ENCODE results near the gene GLDN.

Gene GLDN

DNA sequence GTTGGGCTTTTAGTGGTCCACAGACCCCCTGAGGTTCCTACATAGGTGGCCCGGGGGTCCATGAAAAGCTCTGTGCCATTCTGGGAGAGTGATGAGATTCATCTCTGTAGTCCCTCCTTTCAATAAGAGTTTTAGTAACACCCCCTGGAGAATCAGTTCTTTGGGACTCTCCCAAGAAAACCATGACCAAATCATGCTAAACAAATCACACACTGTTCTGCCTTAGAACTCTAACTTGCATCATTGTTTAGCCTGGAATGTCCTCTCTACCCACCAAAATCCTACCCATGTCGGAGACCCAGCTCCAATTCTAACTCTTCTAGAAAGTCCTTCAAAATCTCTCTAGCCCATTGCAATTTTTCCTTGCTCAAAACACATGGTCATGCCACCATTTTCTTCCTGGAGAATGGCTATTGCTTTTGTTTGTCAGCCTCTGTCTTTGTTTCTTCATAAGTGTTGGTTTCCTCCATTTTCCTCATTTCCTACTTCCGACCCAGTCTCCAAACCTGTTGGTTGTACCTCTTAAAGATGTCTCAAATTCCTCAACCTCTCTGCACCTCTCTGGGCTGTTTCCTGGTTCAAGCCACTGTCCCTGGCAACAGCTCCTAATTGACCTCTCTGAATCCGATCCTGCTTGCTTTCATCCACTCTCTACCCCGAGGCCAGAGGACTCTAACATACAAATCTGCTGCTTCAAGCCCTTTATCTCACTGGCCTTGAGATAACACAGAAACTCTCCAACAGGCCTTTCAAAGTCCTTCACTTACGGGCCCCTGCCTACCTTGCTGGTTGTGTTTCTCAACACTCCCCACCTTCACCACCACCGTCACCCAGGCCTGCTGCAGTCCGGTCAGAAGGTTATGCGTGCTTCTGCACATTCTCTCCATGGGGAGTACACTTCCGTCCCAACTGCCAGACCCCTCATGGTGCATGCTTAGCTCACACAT is 26.8 kb upstream of the GLDN start:
- CTCF ChIA-PET = interaction anchor here (1.1 to 2.2 kb wide), 3 partner anchors 12 to 77 kb away, joined by 3 to 5 read pairs (median 3); no protein-coding TSS in a partner anchor
- TF ChIP-seq, protein P1, sequence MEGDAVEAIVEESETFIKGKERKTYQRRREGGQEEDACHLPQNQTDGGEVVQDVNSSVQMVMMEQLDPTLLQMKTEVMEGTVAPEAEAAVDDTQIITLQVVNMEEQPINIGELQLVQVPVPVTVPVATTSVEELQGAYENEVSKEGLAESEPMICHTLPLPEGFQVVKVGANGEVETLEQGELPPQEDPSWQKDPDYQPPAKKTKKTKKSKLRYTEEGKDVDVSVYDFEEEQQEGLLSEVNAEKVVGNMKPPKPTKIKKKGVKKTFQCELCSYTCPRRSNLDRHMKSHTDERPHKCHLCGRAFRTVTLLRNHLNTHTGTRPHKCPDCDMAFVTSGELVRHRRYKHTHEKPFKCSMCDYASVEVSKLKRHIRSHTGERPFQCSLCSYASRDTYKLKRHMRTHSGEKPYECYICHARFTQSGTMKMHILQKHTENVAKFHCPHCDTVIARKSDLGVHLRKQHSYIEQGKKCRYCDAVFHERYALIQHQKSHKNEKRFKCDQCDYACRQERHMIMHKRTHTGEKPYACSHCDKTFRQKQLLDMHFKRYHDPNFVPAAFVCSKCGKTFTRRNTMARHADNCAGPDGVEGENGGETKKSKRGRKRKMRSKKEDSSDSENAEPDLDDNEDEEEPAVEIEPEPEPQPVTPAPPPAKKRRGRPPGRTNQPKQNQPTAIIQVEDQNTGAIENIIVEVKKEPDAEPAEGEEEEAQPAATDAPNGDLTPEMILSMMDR (IDR thresholded peaks at IDR 0.05; ENCODE audit: control extremely low read depth, extremely low read depth, low read depth, missing control alignments) = no peak
- POLR2A ChIA-PET = no interaction called here
- no peak for DNase-seq (ENCODE audit: extremely low spot score)

DNA sequence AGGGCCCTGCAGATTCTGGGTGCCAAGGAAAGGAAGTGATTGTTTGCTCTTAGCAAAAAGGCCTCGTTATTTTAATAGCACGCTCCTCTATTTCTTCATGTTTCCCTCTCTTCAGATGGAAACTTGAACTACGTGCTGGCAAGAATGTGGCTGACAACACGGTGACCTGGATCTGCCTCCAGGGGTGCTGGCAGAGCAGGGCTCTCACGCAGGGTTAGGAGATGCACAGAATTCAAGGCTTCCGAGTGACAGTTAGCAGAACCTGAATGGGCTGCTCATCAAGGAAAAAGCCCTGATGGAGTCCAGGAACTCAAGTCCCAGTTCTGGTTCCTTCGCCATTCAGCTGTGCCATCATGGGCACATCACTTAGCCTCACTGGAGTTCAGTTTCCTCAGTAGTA is 25.7 kb upstream of the GLDN start:
- TF ChIP-seq, protein P1 (IDR thresholded peaks at IDR 0.05; ENCODE audit: control extremely low read depth, extremely low read depth, low read depth, missing control alignments) = no peak
- no peak for DNase-seq (ENCODE audit: extremely low spot score)
- ChIA-PET CTCF (no interaction called here), POLR2A (no interaction called here)

DNA sequence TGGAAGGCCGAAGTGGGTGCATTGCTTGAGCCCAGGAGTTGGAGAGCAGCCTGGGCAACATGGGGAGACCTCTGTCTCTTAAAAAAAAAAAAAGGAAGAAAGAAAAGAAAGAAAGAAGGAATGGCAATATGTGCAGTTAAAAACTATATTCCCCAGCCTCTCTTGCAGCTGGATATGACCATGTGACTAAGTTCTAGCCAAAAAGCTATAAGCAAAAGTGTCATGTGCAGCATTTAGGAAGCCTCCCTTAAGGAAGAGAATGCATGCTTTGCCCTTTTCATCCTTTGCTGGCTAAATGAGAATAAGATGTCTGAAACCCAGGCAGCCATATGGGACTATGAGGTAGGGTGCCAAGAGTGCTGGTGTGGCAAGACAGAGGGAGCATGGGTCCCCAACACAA is 24.8 kb upstream of the GLDN start:
- TF ChIP-seq, protein P1 (IDR thresholded peaks at IDR 0.05; ENCODE audit: control extremely low read depth, extremely low read depth, low read depth, missing control alignments) = no peak
- POLR2A ChIA-PET = no interaction called here
- DNase-seq (ENCODE audit: extremely low spot score) = no peak
- CTCF ChIA-PET = no interaction called here

DNA sequence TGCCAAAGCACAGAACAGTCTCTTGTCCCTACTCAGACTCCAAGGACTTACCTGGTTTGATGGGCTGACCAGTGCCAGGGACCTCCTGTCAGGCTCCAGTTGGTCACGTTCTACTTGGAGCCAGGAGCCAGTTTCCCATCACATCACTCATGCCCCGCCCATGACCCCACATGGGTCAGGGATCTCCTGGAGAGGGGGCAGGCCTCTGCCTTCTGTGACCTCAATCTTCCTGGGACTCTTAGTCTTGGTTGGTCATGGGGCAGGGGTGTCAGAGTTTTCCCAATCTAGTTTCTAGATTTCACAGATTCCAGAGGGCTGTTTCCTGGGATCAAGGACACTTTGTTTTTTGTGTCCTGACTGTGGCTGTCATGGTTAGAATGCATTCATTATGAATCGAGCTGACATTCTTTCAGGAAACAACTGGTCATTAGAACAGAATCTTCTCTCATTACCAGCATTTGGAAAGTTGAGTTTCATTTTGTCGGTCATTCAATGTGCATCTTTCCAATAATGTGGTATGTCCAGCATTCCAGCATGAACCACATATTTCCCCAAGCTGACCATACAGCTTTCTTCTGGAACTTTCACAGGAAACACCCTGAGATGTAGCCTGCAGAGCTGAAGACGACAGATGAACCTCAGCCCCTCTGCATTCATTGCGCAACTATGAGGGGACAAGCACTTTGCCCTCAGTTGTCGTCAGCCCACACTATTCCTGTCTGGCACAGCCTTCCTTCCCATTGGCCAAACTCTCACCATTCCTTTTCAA is 22.9 kb upstream of the GLDN start:
- ChIA-PET POLR2A (no interaction called here), CTCF (interaction anchor here (1.2 to 2.2 kb wide), 2 partner anchors 16 to 126 kb away, joined by 3 to 6 read pairs; no protein-coding TSS in a partner anchor)
- TF ChIP-seq, protein P1 (IDR thresholded peaks at IDR 0.05; ENCODE audit: control extremely low read depth, extremely low read depth, low read depth, missing control alignments) = no peak
- no peak for DNase-seq (ENCODE audit: extremely low spot score)

DNA sequence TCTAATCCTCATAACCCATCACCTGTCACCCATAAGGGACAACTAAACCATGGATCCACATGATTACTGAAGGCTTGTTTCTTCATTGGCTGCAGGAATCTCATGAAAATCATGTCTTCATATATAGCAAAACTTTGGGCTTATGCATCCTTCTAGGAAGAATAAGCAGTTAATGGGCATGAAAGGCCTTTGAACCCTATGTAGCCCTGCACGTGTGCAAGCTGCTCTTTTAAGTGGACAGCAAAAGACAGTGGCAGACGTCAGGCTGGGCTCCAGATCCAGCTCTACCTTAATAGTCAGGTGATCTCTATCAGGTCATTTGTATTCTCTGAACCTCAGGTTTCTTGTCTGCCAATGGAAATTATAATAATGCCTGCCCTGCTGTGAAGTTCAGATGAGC is 21.9 kb upstream of the GLDN start:
- CTCF ChIA-PET = interaction anchor here (1.1 to 2.2 kb wide), 3 partner anchors 9 to 127 kb away, joined by 3 to 6 read pairs (median 4); no protein-coding TSS in a partner anchor
- no peak for DNase-seq (ENCODE audit: extremely low spot score)
- TF ChIP-seq, protein P1 (IDR thresholded peaks at IDR 0.05; ENCODE audit: control extremely low read depth, extremely low read depth, low read depth, missing control alignments) = no peak
- POLR2A ChIA-PET = no interaction called here

DNA sequence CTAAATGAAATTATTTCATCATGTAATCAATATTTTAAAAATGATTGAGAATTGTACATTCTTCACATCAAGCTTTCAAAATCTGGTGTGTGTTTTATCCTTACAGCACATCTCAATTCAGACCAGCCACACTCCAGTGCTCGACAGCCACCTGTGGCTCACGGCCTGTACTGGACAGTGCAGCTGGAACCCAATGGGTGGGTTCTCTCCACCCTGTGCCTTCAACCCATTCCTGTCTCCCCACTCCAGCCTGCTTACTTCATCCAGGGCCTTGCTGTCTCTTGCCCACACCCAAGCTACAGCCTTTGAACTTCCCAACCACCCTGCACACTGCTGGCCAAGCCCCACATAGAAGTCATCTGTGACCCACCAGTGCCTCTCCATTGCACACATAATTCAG is 20.6 kb upstream of the GLDN start:
- no peak for DNase-seq (ENCODE audit: extremely low spot score)
- POLR2A ChIA-PET = no interaction called here
- TF ChIP-seq, protein P1 (IDR thresholded peaks at IDR 0.05; ENCODE audit: control extremely low read depth, extremely low read depth, low read depth, missing control alignments) = no peak
- CTCF ChIA-PET = interaction anchor here (1.5 kb wide), 2 partner anchors 13 to 34 kb away, joined by 3 to 4 read pairs; no protein-coding TSS in a partner anchor
